GM12878 (cell line): Measurements from ENCODE around the gene DIAPH1. TPM values are rescaled to one million over a fixed set of nuclear protein-coding genes. Genes with fewer than 3 reads are reported as not detected.

Source experiments
- ATAC-seq: fragments of 200-7000 bp; cut with Tn5 transposase; 3 replicates; pipeline ENCODE4 v1.9.1; 2020; ENCODE audit warnings: mild to moderate bottlenecking, moderate library complexity
- BruUV-seq: library from RNA; stranded (reverse); fragments of 400-500 nt; replicated peaks from 2 replicates; lab custom pipeline; 2021; lab: Mats Ljungman, UMichigan
- CTCF ChIA-PET: fragments of 300-600 bp; sonication (Branson Sonifier 250); formaldehyde crosslinking; extraction: SDS; loops from one replicate; lab custom pipeline; 2021; ENCODE audit warnings: inconsistent platforms; lab: Yijun Ruan, JAX
- POLR2A ChIA-PET: fragments of 350-600 bp; formaldehyde crosslinking; extraction: SDS; loops from one replicate; lab custom pipeline; 2021; ENCODE audit warnings: inconsistent platforms; lab: Charles Lee
- RAD21 ChIA-PET: fragments of 300-600 bp; sonication (Branson Sonifier 250); formaldehyde crosslinking; loops from one replicate; lab custom pipeline; 2023; ENCODE audit warnings: antibody characterized with exemption; ENCODE audit not compliant: unreplicated experiment; lab: Charles Lee
- SMC1A ChIA-PET: fragments of 300-600 bp; sonication (Branson Sonifier 250); formaldehyde crosslinking; loops from one replicate; lab custom pipeline; 2023; ENCODE audit not compliant: unreplicated experiment, uncharacterized antibody; lab: Charles Lee
- DNase-seq: peaks from one replicate; pipeline ENCODE4 v3.0.0-alpha.2; 2011; ENCODE audit warnings: low read depth, low spot score
- FAIRE-seq: peaks from 3 replicates; lab custom pipeline; 2011; peaks lifted over from hg19 to GRCh38; lab: Jason Lieb, UNC
- H2AFZ ChIP-seq: 2 replicates; pipeline ENCODE4 v1.6.0; 2011; ENCODE audit warnings: low read depth, low read length, control low read depth; ENCODE audit not compliant: control insufficient read depth
- H3K27ac ChIP-seq: 2 replicates; pipeline ENCODE4 v1.5.1; 2011; ENCODE audit warnings: control low read depth; ENCODE audit not compliant: control insufficient read depth, insufficient read depth
- H3K27me3 ChIP-seq, 2 experiments: replicated peaks in 1 of 2; 2 replicates each; pipeline versions ENCODE4 v1.6.0 to v1.6.1; 2011; ENCODE audit warnings: low read length in 1 of 2; ENCODE audit not compliant: control insufficient read depth in 2 of 2, insufficient read depth in 2 of 2
- H3K36me3 ChIP-seq, 2 experiments: 2 replicates each; pipeline ENCODE4 v1.5.1; 2011; ENCODE audit warnings: low read length in 1 of 2; ENCODE audit not compliant: control insufficient read depth in 2 of 2, insufficient read depth in 2 of 2
- H3K4me1 ChIP-seq: 2 replicates; pipeline ENCODE4 v1.6.1; 2011; ENCODE audit warnings: mild to moderate bottlenecking, low read length, moderate library complexity, mixed read lengths; ENCODE audit not compliant: control insufficient read depth, insufficient read depth
- H3K4me2 ChIP-seq: 2 replicates; pipeline ENCODE4 v1.6.0; 2011; ENCODE audit warnings: control low read depth; ENCODE audit not compliant: control insufficient read depth, insufficient read depth
- H3K4me3 ChIP-seq: fragments of 200-600 bp; sonication (generic); 2 replicates; pipeline ENCODE4 v1.5.1; 2016
- H3K79me2 ChIP-seq: 2 replicates; pipeline ENCODE4 v1.6.0; 2011; ENCODE audit warnings: low read length; ENCODE audit not compliant: control insufficient read depth, insufficient read depth
- H3K9ac ChIP-seq: 2 replicates; pipeline ENCODE4 v1.8.0; 2011; ENCODE audit warnings: low read length, control low read depth, mixed read lengths; ENCODE audit not compliant: control insufficient read depth, insufficient read depth
- H3K9me3 ChIP-seq: replicated peaks from 3 replicates; pipeline ENCODE4 v1.5.1; 2011; ENCODE audit warnings: mild to moderate bottlenecking, low read length; ENCODE audit not compliant: control insufficient read depth, insufficient read depth
- H4K20me1 ChIP-seq: 2 replicates; pipeline ENCODE4 v1.6.0; 2011; ENCODE audit not compliant: control insufficient read depth, insufficient read depth
- BCL3 ChIP-seq: IDR thresholded peaks from 2 replicates; pipeline ENCODE4 v1.6.1; 2011; ENCODE audit warnings: borderline replicate concordance, low read depth, mild to moderate bottlenecking, moderate library complexity, low read length; ENCODE audit not compliant: insufficient read depth, poor library complexity, severe bottlenecking
- BHLHE40 ChIP-seq, 2 experiments: fragments of 450-650 bp in 1 of 2; IDR thresholded peaks; 2 replicates each; pipeline ENCODE4 v1.6.1; 2011 to 2017; ENCODE audit warnings: low read depth in 2 of 2, borderline replicate concordance in 1 of 2, improper control_type of control experiment in 1 of 2, low read length in 1 of 2, mild to moderate bottlenecking in 1 of 2
- EGR1 ChIP-seq, 2 experiments: IDR thresholded peaks; 1 replicate in 1 of 2; 2 replicates in 1 of 2; pipeline ENCODE4 v1.6.1; 2011 to 2012; ENCODE audit warnings: low read depth in 2 of 2, low read length in 2 of 2, borderline replicate concordance in 1 of 2, mild to moderate bottlenecking in 1 of 2, moderate library complexity in 1 of 2
- EP300 ChIP-seq, 2 experiments: fragments of 150-350 bp in 1 of 2; IDR thresholded peaks; 2 replicates each; pipeline ENCODE4 v1.6.1; 2011 to 2012; ENCODE audit warnings: low read depth in 2 of 2, low read length in 2 of 2, borderline replicate concordance in 1 of 2, improper control_type of control experiment in 1 of 2, inconsistent platforms in 1 of 2; ENCODE audit not compliant: control insufficient read depth in 1 of 2
- GABPA ChIP-seq: IDR thresholded peaks from 2 replicates; pipeline ENCODE4 v1.6.1; 2014; ENCODE audit warnings: antibody characterized with exemption, low read depth, mild to moderate bottlenecking, inconsistent platforms
- IKZF1 ChIP-seq: fragments of 450-650 bp; conservative IDR thresholded peaks from 2 replicates; pipeline ENCODE4 v1.6.1; 2017; ENCODE audit warnings: antibody characterized with exemption, mild to moderate bottlenecking
- JUND ChIP-seq: IDR thresholded peaks from 2 replicates; pipeline ENCODE4 v1.6.1; 2012; ENCODE audit warnings: low read depth, mild to moderate bottlenecking, low read length, improper control_type of control experiment, moderate library complexity
- LARP7 ChIP-seq: fragments of 450-650 bp; IDR thresholded peaks from 2 replicates; pipeline ENCODE4 v1.6.1; 2017; ENCODE audit warnings: mild to moderate bottlenecking
- MLLT1 ChIP-seq: fragments of 450-650 bp; IDR thresholded peaks from 2 replicates; pipeline ENCODE4 v1.6.1; 2016; ENCODE audit warnings: mild to moderate bottlenecking
- PAX5 ChIP-seq: IDR thresholded peaks from 2 replicates; pipeline ENCODE4 v1.6.1; 2011; ENCODE audit warnings: low read depth, low read length, borderline replicate concordance
- POLR2A ChIP-seq: IDR thresholded peaks from 2 replicates; pipeline ENCODE4 v1.6.1; 2011; ENCODE audit warnings: low read depth, mild to moderate bottlenecking, low read length
- POLR2AphosphoS2 ChIP-seq: IDR thresholded peaks from 2 replicates; pipeline ENCODE4 v1.6.1; 2011; ENCODE audit warnings: low read depth, mild to moderate bottlenecking, low read length, improper control_type of control experiment, moderate library complexity
- POLR2AphosphoS5 ChIP-seq: IDR thresholded peaks from 2 replicates; pipeline ENCODE4 v1.6.1; 2011; ENCODE audit warnings: mild to moderate bottlenecking, low read length, inconsistent platforms
- SMARCA5 ChIP-seq: fragments of 450-650 bp; IDR thresholded peaks from 2 replicates; pipeline ENCODE4 v1.6.1; 2017; ENCODE audit warnings: mild to moderate bottlenecking
- SPI1 ChIP-seq: IDR thresholded peaks from 2 replicates; pipeline ENCODE4 v1.6.1; 2011; ENCODE audit warnings: low read depth, mild to moderate bottlenecking, low read length, moderate library complexity, borderline replicate concordance; ENCODE audit not compliant: insufficient read depth
- YY1 ChIP-seq: IDR thresholded peaks from 2 replicates; pipeline ENCODE4 v1.6.1; 2011; ENCODE audit warnings: low read depth, mild to moderate bottlenecking, low read length
- ZBED1 ChIP-seq: IDR thresholded peaks from 2 replicates; pipeline ENCODE4 v1.6.1; 2016; ENCODE audit warnings: borderline replicate concordance
- WGBS: methylation state at CpG from one replicate; pipeline ENCODE4 v1.1.6; 2016; ENCODE audit warnings: low lambda C conversion rate; ENCODE audit not compliant: insufficient replicate concordance, insufficient coverage; ENCODE audit errors: missing lambda C conversion rate; 5-methylcytosine and 5-hydroxymethylcytosine counted together
- in situ Hi-C: fragments of 300-500 bp; cut with MboI; formaldehyde crosslinking; loops from 9 replicates; pipeline ENCODE4 v1.14.3; 2018; ENCODE audit warnings: mixed read lengths
- intact Hi-C: fragments of 100-400 bp; cut with micrococcal nuclease; formaldehyde crosslinking; loops from one replicate; pipeline ENCODE4 v1.14.2; 2022; ENCODE audit not compliant: unreplicated experiment
- polyA plus RNA-seq, 11 experiments: library from polyadenylated mRNA; depleted of rRNA in 4 of 11; unstranded in 6 of 11; stranded (reverse) in 5 of 11; fragments of >200 nt; fragmentation: Nextera tagmentation in 4 of 11; fragmentation: Illumina TruSeq in 1 of 11; extraction: Ambion mirVana in 4 of 11; extraction: Trizol in 1 of 11; gene quantifications; 1 replicate in 1 of 11; 2 replicates in 10 of 11; pipeline versions ENCODE4 v1.2.1 to v1.2.3, GENCODE V29; 2011 to 2016; ENCODE audit warnings: inconsistent platforms in 2 of 11, missing spikeins in 2 of 11, low read depth in 1 of 11
- total RNA-seq, 4 experiments: library from RNA; depleted of rRNA in 3 of 4; stranded (reverse); fragments of >200 nt in 3 of 4; fragmentation: Illumina TruSeq in 1 of 4; extraction: Trizol in 1 of 4; gene quantifications; 2 replicates each; pipeline versions ENCODE4 v1.2.1 to v1.2.3, GENCODE V29; 2013 to 2021
- TF ChIP-seq, protein P1 (sequence below): IDR thresholded peaks from 2 replicates; pipeline ENCODE4 v1.6.1; 2011; ENCODE audit warnings: mild to moderate bottlenecking, low read depth, low read length, moderate library complexity; ENCODE audit not compliant: insufficient replicate concordance

DIAPH1 gene
- total and polyA plus RNA-seq, 10 of the 15 experiments (the other 5 are each of a cell fraction or from before 2014, with no cell fraction given), result 37.8 to 168 (median 59.0) TPM

GRCh38 chr5:141512911-141513626, 105.7 kb downstream of the DIAPH1 start:
- FAIRE-seq (no peak), ATAC-seq (peak; percentile 8), DNase-seq (no peak)
- Histone ChIP-seq H3K27me3 (no peaks in the 10 kb centered on the region), H3K4me2 (peak overlapping the region; percentile 89), H3K27ac (peak overlapping the region; percentile 90), H3K36me3 (peaks cover 7 to 16% of the 10 kb centered on the region in 2 experiments), H2AFZ (peak overlapping the region; percentile 13), H3K79me2 (peaks cover 15% of the 10 kb centered on the region), H3K9ac (peak overlapping the region; percentile 25), H3K4me3 (peak overlapping the region; percentile 69), H3K4me1 (peaks cover 70% of the 10 kb centered on the region), H4K20me1 (no peaks in the 10 kb centered on the region), H3K9me3 (no peaks in the 10 kb centered on the region)
- POLR2A ChIA-PET, result interaction anchor here (0.5 to 2.5 kb wide), 6 partner anchors 11 to 722 kb away, joined by 3 to 10 read pairs (median 4); partner anchors contain the start of gene PCDHGA10
- RAD21 ChIA-PET, result interaction anchor here (0.6 to 11.6 kb wide), 12 partner anchors 10 to 111 kb away, joined by 3 to 109 read pairs (median 9); partner anchors contain the start of genes DIAPH1, PCDHGA11, PCDHGA12 and PCDHGB7
- in situ Hi-C loops (no loop called here), intact Hi-C loops (loop anchor here (1.0 to 5.0 kb wide), 4 partner anchors 37 to 124 kb away; partner anchors contain the start of genes HDAC3, PCDHGA11, PCDHGA12 and RELL2)
- under 1% methylated on average over 42 of the region's 43 CpGs for WGBS
- CTCF ChIA-PET, result interaction anchor here (0.5 to 11.9 kb wide), 27 partner anchors 10 to 484 kb away, joined by 3 to 213 read pairs (median 9); partner anchors contain the start of genes FCHSD1, PCDHGA10, PCDHGA11 and PCDHGA12
- SMC1A ChIA-PET, result interaction anchor here (0.7 to 10.8 kb wide), 19 partner anchors 9 to 143 kb away, joined by 3 to 176 read pairs (median 5); partner anchors contain the start of genes DIAPH1, PCDHGA10, PCDHGA11 and PCDHGA12
- BruUV-seq, result no TSS peak
- TF ChIP-seq EP300 (IDR thresholded peaks at IDR 0.05; ENCODE audit: borderline replicate concordance in 1 of 2, control insufficient read depth in 1 of 2, low read depth in 2 of 2, low read length in 2 of 2), result no peak
- TF ChIP-seq MLLT1, result no peak
- peak in 1 of 2 experiments; percentile 65; a peak in 2 of 3 replicates for TF ChIP-seq EGR1 (IDR thresholded peaks at IDR 0.05; ENCODE audit: borderline replicate concordance in 1 of 2, low read depth in 2 of 2, low read length in 2 of 2)
- TF ChIP-seq, protein P1, sequence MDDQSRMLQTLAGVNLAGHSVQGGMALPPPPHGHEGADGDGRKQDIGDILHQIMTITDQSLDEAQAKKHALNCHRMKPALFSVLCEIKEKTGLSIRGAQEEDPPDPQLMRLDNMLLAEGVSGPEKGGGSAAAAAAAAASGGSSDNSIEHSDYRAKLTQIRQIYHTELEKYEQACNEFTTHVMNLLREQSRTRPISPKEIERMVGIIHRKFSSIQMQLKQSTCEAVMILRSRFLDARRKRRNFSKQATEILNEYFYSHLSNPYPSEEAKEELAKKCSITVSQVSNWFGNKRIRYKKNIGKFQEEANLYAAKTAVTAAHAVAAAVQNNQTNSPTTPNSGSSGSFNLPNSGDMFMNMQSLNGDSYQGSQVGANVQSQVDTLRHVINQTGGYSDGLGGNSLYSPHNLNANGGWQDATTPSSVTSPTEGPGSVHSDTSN, result peak; percentile 48
- TF ChIP-seq BHLHE40 (IDR thresholded peaks at IDR 0.05; ENCODE audit: borderline replicate concordance in 1 of 2, low read depth in 2 of 2, low read length in 1 of 2), result peak in 1 of 2 experiments; percentile 15; a peak in 1 of 4 replicates
- TF ChIP-seq LARP7, result 0 out of 2 replicates have a peak, but pooled peaks have one; percentile 13
- no peak for TF ChIP-seq JUND
- peak; percentile 60; the same call in 1 of the 2 replicates for TF ChIP-seq POLR2A
- TF ChIP-seq PAX5, result peak; percentile 70; the same call in 1 of the 2 replicates
- TF ChIP-seq POLR2AphosphoS5, result 0 out of 2 replicates have a peak, but pooled peaks have one; percentile 30
- TF ChIP-seq IKZF1, result peak; percentile 68; the same call in 1 of the 2 replicates
- 0 out of 2 replicates have a peak, but pooled peaks have one; percentile 49 for TF ChIP-seq POLR2AphosphoS2
- TF ChIP-seq SPI1, result no peak
- TF ChIP-seq SMARCA5, result no peak
- no peak for TF ChIP-seq GABPA
- 0 out of 2 replicates have a peak, but pooled peaks have one; percentile 5 for TF ChIP-seq ZBED1
- peak; percentile 93 for TF ChIP-seq BCL3
- peak; percentile 30; the same call in 1 of the 2 replicates for TF ChIP-seq YY1
